Activated CD4-positive, alpha-beta T cell treated with anti-CD3 and anti-CD28 coated beads, Interleukin-2, amount 50 U/mL, for 1 hour (primary cell): ENCODE measurements around the gene TOPORS.
"Not testable (repeated sequence)": the region's sequence is repeated elsewhere in the genome, so short reads cannot be mapped to it uniquely, and the experiment has no call there.

Experiments
- DNase-seq: peaks from one replicate; pipeline ENCODE4 v3.0.0-alpha.2; 2020

The TOPORS gene

GRCh38 chr9:32558408-32558934 is 6.1 kb upstream of the TOPORS start:
- no peak for DNase-seq

GRCh38 chr9:32554591-32554990 is 2.2 kb upstream of the TOPORS start:
- no peak for DNase-seq

- no peak for DNase-seq
Measured at GRCh38 chr9:32554107-32554506, 1.7 kb upstream of the TOPORS start.

- peak; percentile 35 for DNase-seq
Measured at GRCh38 chr9:32551276-32552051, 922 bp downstream of the TOPORS start.

- peak; percentile 94 for DNase-seq
Measured at GRCh38 chr9:32550562-32551275, 1.7 kb downstream of the TOPORS start.

GRCh38 chr9:32550150-32550561 is 2.2 kb downstream of the TOPORS start:
- no peak for DNase-seq

GRCh38 chr9:32548213-32548612 is 4.2 kb downstream of the TOPORS start:
- DNase-seq, result not testable (repeated sequence)

GRCh38 chr9:32545884-32546283 is 6.5 kb downstream of the TOPORS start:
- DNase-seq, result no peak

GRCh38 chr9:32543047-32543446 is 9.3 kb downstream of the TOPORS start:
- DNase-seq, result no peak

GRCh38 chr9:32533816-32534215 is 18.6 kb downstream of the TOPORS start:
- no peak for DNase-seq

GRCh38 chr9:32533336-32533735 is 19.1 kb downstream of the TOPORS start:
- no peak for DNase-seq

GRCh38 chr9:32526707-32527048 is 25.7 kb downstream of the TOPORS start:
- no peak for DNase-seq

- DNase-seq, result peak; percentile 76
Measured at GRCh38 chr9:32526041-32526706, 26.2 kb downstream of the TOPORS start, which contains the start of gene RIGI. Gene RIGI (minus strand): TSS chr9:32526196. CDS start chr9:32526166, 30 bp downstream.

- no peak for DNase-seq
Measured at GRCh38 chr9:32525709-32526030, 26.7 kb downstream of the TOPORS start.

GRCh38 chr9:32524892-32525708 is 27.3 kb downstream of the TOPORS start:
- peak; percentile 18 for DNase-seq

- not testable (repeated sequence) for DNase-seq
Measured at GRCh38 chr9:32524558-32524891, 27.9 kb downstream of the TOPORS start.

- DNase-seq, result no peak
Measured at GRCh38 chr9:32523910-32524309, 28.5 kb downstream of the TOPORS start.

GRCh38 chr9:32518276-32518675 is 34.1 kb downstream of the TOPORS start:
- DNase-seq, result no peak

GRCh38 chr9:32516241-32516640 is 36.1 kb downstream of the TOPORS start:
- no peak for DNase-seq

GRCh38 chr9:32508728-32509127 is 43.7 kb downstream of the TOPORS start:
- no peak for DNase-seq

- no peak for DNase-seq
Measured at GRCh38 chr9:32503008-32503407, 49.4 kb downstream of the TOPORS start.

GRCh38 chr9:32502464-32502863 is 49.9 kb downstream of the TOPORS start:
- DNase-seq, result no peak

GRCh38 chr9:32501868-32502267 is 50.5 kb downstream of the TOPORS start:
- no peak for DNase-seq
